H1 (cell line): ENCODE measurements around the gene GSTM2. TPM values are rescaled to one million over a fixed set of nuclear protein-coding genes. Genes with fewer than 3 reads are reported as not detected.

Experiments used
- CBX5 ChIP-seq: fragments of 300-800, 300-1000 bp; sonication (generic); IDR thresholded peaks from 2 replicates; pipeline ENCODE4 v1.7.1; 2016; ENCODE audit warnings: antibody characterized with exemption, low read length, low read depth
- CEBPB ChIP-seq: IDR thresholded peaks from 2 replicates; pipeline ENCODE4 v1.6.1; 2012; ENCODE audit warnings: low read depth, low read length
- CHD2 ChIP-seq: IDR thresholded peaks from 2 replicates; pipeline ENCODE4 v1.6.1; 2012; ENCODE audit warnings: low read length, improper control_type of control experiment
- CTBP2 ChIP-seq: IDR thresholded peaks from 2 replicates; pipeline ENCODE4 v1.7.0; 2011; ENCODE audit warnings: borderline replicate concordance, mild to moderate bottlenecking, moderate library complexity, mixed read lengths, low read length; ENCODE audit not compliant: insufficient read depth, insufficient read length
- JUN ChIP-seq: IDR thresholded peaks from 2 replicates; pipeline ENCODE4 v1.6.1; 2011; ENCODE audit warnings: low read depth, mild to moderate bottlenecking, improper control_type of control experiment, low read length
- POLR2A ChIP-seq, 2 experiments: IDR thresholded peaks; 1 replicate in 1 of 2; 2 replicates in 1 of 2; pipeline ENCODE4 v1.6.1; 2011; ENCODE audit warnings: low read depth in 2 of 2, low read length in 2 of 2, mild to moderate bottlenecking in 2 of 2; ENCODE audit errors: control extremely low read depth in 1 of 2
- SAP30 ChIP-seq: fragments of 300-600 bp; sonication (generic); IDR thresholded peaks from 2 replicates; pipeline ENCODE4 v1.7.1; 2012; ENCODE audit warnings: low read length, moderate library complexity, mild to moderate bottlenecking, inconsistent platforms; ENCODE audit not compliant: insufficient read depth, insufficient replicate concordance
- SRF ChIP-seq: IDR thresholded peaks from 2 replicates; pipeline ENCODE4 v1.6.1; 2011; ENCODE audit warnings: mild to moderate bottlenecking, low read depth, low read length, moderate library complexity
- TCF12 ChIP-seq: IDR thresholded peaks from 2 replicates; pipeline ENCODE4 v1.6.1; 2011; ENCODE audit warnings: low read depth, mild to moderate bottlenecking, low read length
- polyA plus RNA-seq, 7 experiments: library from polyadenylated mRNA; depleted of rRNA in 3 of 7; stranded (reverse) in 5 of 7; unstranded in 2 of 7; fragments of >200 nt in 5 of 7; fragments of 200-250 nt in 2 of 7; gene quantifications; 1 replicate in 5 of 7; 2 replicates in 1 of 7; 4 replicates in 1 of 7; pipeline versions ENCODE4 v1.2.1 to v1.2.3, GENCODE V29; 2011 to 2013; ENCODE audit warnings: missing spikeins in 2 of 7, mixed read lengths in 2 of 7
- total RNA-seq: library from RNA; stranded (reverse); fragmentation: NEBNext Ultra II Directional; extraction: Animal tissue kit (Norgen Biotek cat#: 25700); gene quantifications from 2 replicates; pipeline ENCODE4 v1.2.1, GENCODE V29; 2021
- TF ChIP-seq, protein P1 (sequence below): fragments of 300-600 bp; sonication (generic); IDR thresholded peaks from 2 replicates; pipeline ENCODE4 v1.7.1; 2012; ENCODE audit warnings: low read length, moderate library complexity, mild to moderate bottlenecking, inconsistent platforms; ENCODE audit not compliant: insufficient replicate concordance
- TF ChIP-seq, protein P2 (sequence below): IDR thresholded peaks from 2 replicates; pipeline ENCODE4 v1.6.1; 2011; ENCODE audit warnings: low read depth, mild to moderate bottlenecking, low read length; ENCODE audit not compliant: insufficient read depth

Gene GSTM2
- total and polyA plus RNA-seq, 2 of the 8 experiments (the other 6 are each of a cell fraction or from before 2014, with no cell fraction given): 9.6 to 23.1 TPM

DNA sequence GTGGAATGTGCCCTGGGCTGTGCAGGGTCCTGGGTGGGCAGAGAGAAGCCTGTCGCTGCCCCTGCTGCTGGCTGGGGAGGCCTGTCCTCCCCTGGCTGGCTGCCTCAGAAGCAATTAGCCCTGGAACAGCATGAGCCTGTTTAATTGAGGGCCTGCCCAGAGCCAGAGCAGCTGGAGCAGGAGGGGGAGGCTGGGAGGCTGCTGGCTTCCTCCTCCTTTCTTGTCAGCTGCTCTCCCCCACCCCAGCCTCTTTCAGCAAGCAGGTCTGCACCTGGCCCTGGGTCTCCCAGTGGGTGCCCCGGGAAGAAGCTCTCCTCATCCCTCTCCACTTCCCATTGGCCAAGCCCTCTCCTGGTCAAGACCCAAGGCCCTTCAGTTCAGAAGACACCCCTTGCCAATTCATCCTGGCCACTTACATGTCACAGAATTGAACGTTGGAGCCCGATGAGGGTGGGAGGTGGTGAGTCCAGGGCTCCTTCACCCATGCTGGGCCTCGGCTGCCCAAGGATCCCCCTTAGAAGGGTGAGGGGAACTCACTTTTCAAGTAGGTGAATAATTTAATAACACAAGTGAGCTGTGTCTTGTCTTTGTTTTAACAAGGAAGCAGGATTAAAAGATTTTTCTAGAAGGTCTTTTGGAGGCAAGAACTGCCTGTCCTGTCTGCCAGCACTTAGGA lies 35.0 kb upstream of the GSTM2 start (continued):
- TF ChIP-seq, protein P1, sequence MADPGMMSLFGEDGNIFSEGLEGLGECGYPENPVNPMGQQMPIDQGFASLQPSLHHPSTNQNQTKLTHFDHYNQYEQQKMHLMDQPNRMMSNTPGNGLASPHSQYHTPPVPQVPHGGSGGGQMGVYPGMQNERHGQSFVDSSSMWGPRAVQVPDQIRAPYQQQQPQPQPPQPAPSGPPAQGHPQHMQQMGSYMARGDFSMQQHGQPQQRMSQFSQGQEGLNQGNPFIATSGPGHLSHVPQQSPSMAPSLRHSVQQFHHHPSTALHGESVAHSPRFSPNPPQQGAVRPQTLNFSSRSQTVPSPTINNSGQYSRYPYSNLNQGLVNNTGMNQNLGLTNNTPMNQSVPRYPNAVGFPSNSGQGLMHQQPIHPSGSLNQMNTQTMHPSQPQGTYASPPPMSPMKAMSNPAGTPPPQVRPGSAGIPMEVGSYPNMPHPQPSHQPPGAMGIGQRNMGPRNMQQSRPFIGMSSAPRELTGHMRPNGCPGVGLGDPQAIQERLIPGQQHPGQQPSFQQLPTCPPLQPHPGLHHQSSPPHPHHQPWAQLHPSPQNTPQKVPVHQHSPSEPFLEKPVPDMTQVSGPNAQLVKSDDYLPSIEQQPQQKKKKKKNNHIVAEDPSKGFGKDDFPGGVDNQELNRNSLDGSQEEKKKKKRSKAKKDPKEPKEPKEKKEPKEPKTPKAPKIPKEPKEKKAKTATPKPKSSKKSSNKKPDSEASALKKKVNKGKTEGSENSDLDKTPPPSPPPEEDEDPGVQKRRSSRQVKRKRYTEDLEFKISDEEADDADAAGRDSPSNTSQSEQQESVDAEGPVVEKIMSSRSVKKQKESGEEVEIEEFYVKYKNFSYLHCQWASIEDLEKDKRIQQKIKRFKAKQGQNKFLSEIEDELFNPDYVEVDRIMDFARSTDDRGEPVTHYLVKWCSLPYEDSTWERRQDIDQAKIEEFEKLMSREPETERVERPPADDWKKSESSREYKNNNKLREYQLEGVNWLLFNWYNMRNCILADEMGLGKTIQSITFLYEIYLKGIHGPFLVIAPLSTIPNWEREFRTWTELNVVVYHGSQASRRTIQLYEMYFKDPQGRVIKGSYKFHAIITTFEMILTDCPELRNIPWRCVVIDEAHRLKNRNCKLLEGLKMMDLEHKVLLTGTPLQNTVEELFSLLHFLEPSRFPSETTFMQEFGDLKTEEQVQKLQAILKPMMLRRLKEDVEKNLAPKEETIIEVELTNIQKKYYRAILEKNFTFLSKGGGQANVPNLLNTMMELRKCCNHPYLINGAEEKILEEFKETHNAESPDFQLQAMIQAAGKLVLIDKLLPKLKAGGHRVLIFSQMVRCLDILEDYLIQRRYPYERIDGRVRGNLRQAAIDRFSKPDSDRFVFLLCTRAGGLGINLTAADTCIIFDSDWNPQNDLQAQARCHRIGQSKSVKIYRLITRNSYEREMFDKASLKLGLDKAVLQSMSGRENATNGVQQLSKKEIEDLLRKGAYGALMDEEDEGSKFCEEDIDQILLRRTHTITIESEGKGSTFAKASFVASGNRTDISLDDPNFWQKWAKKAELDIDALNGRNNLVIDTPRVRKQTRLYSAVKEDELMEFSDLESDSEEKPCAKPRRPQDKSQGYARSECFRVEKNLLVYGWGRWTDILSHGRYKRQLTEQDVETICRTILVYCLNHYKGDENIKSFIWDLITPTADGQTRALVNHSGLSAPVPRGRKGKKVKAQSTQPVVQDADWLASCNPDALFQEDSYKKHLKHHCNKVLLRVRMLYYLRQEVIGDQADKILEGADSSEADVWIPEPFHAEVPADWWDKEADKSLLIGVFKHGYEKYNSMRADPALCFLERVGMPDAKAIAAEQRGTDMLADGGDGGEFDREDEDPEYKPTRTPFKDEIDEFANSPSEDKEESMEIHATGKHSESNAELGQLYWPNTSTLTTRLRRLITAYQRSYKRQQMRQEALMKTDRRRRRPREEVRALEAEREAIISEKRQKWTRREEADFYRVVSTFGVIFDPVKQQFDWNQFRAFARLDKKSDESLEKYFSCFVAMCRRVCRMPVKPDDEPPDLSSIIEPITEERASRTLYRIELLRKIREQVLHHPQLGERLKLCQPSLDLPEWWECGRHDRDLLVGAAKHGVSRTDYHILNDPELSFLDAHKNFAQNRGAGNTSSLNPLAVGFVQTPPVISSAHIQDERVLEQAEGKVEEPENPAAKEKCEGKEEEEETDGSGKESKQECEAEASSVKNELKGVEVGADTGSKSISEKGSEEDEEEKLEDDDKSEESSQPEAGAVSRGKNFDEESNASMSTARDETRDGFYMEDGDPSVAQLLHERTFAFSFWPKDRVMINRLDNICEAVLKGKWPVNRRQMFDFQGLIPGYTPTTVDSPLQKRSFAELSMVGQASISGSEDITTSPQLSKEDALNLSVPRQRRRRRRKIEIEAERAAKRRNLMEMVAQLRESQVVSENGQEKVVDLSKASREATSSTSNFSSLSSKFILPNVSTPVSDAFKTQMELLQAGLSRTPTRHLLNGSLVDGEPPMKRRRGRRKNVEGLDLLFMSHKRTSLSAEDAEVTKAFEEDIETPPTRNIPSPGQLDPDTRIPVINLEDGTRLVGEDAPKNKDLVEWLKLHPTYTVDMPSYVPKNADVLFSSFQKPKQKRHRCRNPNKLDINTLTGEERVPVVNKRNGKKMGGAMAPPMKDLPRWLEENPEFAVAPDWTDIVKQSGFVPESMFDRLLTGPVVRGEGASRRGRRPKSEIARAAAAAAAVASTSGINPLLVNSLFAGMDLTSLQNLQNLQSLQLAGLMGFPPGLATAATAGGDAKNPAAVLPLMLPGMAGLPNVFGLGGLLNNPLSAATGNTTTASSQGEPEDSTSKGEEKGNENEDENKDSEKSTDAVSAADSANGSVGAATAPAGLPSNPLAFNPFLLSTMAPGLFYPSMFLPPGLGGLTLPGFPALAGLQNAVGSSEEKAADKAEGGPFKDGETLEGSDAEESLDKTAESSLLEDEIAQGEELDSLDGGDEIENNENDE: no peak
- TF ChIP-seq, protein P2, sequence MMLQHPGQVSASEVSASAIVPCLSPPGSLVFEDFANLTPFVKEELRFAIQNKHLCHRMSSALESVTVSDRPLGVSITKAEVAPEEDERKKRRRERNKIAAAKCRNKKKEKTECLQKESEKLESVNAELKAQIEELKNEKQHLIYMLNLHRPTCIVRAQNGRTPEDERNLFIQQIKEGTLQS: no peak
- TF ChIP-seq CEBPB (no peak), SRF (no peak), POLR2A (IDR thresholded peaks at IDR 0.05; ENCODE audit: control extremely low read depth in 1 of 2, low read depth in 2 of 2, low read length in 2 of 2) (no peak), TCF12 (no peak), JUN (no peak), SAP30 (no peak), CBX5 (no peak), CTBP2 (no peak), CHD2 (no peak)
